Activated CD4-positive, alpha-beta T cell treated with anti-CD3 and anti-CD28 coated beads, Interleukin-2, amount 50 U/mL, for 1 hour (primary cell): ENCODE measurements around the gene CCDC92.

Experiments
- DNase-seq: peaks from one replicate; pipeline ENCODE4 v3.0.0-alpha.2; 2020

Gene CCDC92, protein sequence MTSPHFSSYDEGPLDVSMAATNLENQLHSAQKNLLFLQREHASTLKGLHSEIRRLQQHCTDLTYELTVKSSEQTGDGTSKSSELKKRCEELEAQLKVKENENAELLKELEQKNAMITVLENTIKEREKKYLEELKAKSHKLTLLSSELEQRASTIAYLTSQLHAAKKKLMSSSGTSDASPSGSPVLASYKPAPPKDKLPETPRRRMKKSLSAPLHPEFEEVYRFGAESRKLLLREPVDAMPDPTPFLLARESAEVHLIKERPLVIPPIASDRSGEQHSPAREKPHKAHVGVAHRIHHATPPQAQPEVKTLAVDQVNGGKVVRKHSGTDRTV

DNA sequence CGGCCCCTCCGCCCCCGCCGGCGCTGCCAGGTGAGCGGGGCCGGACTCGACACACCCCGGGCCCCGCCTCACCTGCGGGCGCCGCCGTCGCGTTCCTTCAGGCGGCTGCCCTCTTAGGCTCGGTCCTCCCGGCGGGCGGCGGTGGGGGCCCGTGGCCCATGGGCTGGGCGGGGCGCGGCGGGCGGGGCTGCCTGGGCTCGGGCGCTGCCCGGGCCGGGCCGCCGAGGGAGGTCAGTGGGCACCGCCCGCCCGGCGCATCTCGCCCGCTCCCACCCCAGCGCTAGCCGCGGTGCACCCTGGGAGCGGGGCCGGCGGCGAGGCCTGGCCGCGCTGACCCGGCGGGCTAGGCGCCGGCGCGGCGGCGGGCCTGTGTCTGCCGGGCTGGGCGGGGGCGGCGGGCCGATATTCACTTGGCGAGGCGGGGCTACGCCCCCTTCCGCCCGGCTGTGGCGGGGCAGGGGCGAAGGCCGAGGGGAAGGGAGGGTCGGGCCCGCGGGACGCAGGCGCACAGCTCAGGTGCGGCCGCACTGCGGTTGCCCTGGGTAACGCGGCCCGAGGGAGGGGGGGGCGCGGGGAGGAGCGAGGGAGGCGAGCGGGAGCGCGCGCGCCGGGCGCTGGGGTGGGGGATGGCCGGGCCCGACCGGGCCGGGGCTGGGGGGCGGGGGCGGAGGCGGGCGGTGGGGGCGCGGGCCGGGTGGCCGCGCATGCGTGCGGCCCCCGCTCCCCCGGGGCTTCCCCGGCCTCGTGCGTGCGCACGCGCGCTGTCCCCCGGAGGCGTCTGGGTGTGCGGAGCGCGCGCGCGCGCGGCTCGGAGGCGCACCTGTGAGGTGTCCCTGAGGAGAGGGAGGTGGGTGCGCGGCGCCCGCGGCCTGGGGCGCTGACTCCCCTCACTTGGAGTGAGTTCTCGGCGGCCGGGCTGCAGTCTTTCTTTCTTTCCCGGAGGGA, at the start of gene CCDC92, which contains the start of gene ZNF664:
Gene CCDC92, minus strand, starts transcription at position 375 of the 945 bp plus-strand sequence. CDS start 28,526 bp downstream, outside the sequence.
Gene ZNF664, plus strand, starts transcription at position 759 of the 945 bp plus-strand sequence. CDS start 38,930 bp downstream, outside the sequence.
- DNase-seq, result peak; percentile 94

DNA sequence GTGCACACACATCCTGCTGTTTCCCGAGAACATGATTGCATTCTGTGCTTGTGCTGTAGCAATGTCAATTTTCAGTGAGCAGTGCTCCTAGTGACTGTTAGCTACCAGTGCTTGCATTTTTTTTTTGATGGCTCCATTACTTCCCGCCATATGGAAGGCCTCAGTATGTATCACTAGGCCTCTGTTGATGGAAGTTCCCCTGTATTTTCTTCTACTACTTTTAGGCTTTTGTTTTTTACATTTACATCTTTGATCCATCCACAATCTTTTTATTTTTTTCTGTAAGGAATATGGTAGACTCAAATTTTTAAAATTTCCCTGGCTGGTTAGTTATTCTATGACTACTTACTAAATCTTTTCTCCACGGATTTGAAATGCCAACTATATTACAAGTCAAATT, 49.5 kb upstream of the CCDC92 start:
- DNase-seq, result no peak

DNA sequence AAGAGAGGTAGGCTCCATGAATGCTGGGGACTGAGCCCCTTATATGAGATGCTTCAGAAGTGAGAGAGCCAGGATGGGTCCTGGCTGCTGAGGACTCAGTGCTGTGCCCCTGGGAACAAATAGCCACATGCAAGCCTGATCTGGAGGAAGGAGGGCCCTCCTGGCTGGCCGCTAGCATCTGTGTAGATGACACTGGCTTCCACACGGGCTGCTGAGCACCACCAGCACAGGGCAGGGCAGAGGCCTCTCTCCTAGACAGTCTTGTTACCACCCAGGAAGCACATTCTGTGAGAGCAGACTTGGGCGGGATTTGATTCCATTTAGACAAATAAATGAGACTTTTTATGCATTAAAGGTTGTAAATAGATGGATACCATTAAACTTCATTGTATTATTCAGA, 48.4 kb upstream of the CCDC92 start:
- no peak for DNase-seq

DNA sequence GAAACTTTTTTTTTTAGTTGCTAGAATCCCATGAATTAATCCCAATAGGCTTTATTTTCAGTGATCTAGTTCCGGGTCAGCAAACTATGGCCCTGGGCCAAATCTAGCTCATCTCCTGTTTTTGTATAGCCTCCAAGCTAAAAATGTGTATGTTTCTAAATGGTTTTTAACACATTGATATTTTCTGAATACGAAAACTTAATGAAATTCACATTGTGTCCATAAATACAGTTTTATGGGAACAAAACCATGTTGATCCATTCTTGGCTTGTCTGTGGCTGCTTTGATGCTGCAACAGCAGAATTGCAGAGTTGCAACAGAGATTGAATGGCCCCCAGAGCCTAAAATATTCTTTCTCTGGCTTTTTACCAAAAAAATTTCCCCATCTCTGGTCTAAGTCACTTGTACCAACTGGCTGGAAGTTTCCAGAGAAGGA, 47.9 kb upstream of the CCDC92 start:
- DNase-seq, result no peak

DNA sequence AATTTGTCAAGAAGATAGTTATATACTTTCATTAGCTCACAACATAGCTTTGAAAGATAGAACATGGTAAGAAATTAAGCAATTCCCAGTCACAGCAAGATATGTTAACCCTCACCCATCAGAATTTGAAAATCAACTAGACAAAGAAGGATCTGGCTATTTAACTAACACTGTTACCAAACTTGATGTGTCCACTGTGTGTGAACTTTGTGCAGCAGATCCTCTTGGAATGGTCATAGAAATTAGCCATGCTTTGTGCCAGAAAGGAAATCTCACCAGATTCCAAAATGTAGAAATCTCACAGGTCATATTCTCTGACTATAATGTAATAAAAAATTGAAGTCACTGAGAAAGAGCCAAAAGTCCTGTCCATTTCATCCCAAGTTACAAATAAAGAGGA, 46.5 kb upstream of the CCDC92 start:
- no peak for DNase-seq

DNA sequence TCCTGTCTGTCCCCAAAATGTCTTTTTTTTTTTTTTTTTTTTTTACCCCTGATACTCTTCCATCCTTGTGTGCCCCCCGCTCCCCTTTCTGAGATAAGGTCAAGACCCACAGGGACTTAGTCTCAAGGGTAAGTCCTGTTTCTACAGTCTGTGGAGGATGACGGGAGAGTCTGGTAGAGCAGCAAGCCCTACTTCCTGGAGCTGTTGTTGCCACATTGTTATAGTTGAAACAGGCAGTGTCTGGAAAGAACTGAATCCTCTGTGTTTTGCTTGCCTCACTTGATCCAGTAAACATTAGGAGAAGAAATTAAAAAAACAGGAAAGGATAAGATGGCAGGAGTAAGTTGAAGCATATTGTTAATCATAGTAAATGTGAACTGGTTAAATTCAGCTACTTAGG, 45.9 kb upstream of the CCDC92 start:
- DNase-seq, result no peak

DNA sequence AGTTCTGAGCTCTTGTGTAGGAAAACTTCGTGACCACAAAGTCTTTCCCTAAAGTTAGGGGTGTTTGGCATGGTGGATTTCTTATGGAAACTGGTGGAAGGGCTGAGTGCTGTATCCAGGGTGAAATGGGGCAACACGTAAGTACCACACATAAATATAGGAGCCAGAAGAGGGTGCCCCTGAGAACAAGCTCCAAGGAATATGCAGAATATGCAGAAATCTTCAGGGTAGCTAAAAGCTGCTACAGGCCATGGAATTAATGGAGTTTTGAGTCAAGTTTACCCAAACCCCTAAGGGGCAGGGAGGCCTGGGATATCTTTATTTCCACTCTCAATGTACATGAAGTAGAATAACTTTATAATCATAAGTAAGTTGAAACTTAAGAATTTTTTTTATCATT, 44.4 kb upstream of the CCDC92 start:
- no peak for DNase-seq

DNA sequence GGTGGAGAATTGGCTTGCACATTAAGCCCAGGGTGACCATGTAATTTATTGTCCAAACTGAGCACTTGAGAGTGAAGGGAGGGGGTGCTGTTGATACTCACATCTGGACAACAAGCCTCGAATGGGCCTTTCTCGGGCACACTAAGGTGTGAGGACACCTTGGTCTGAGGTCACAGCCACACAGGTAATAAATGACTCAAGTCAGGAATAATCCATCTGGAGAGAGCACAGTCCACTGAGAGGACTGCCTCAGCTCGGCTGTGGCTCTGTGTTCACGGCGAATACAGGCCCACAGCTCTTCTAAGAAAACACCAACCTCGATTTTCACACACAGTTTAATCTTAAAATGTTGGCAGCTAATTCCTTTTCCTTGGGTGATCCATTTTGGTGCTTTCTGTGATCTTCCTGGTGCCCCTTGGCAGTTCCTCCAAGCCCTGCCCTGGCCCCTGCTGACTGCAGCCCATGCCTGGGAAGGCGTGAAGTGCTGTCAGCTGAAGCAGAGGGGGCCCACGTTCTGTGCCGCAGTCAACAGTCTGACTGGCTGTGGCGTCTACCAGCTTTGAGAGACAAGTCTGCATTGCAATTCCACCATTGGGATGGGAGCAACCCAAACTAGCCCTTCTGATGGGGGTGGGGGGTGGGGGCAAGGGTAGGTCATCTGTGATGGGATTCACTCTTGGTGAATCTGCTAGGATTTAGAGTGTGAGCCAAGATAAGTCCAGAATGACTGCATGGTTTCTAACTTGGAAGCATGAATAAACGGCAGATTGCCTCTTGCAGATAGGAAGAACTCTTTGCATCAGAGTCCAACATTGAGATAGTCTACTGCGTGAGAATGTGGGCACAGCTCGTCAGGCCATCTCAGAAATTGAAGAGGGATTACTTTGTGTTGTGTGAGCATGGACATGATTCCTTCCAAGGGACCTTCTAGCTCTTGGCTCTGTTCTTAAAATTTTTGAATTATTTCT, 43.1 kb upstream of the CCDC92 start:
- DNase-seq, result no peak

DNA sequence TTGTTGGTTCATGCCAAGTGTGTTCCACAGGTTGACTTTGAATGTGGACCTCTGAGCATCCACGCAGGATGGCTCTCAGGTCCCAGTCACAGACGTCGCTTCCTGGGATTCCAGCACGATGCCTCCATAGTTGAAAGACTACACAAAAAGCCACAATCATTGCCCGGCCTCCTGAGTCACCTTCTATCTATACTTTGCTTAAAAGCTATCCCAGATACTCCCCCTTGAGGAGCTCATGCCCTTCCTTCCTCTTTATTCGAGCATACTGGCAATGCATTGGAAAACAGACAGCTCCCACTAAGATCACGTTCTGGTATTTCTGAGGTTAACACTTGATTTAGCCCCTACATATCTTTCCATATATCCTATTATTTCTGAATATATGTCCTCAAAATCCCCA, 40.4 kb upstream of the CCDC92 start:
- no peak for DNase-seq

DNA sequence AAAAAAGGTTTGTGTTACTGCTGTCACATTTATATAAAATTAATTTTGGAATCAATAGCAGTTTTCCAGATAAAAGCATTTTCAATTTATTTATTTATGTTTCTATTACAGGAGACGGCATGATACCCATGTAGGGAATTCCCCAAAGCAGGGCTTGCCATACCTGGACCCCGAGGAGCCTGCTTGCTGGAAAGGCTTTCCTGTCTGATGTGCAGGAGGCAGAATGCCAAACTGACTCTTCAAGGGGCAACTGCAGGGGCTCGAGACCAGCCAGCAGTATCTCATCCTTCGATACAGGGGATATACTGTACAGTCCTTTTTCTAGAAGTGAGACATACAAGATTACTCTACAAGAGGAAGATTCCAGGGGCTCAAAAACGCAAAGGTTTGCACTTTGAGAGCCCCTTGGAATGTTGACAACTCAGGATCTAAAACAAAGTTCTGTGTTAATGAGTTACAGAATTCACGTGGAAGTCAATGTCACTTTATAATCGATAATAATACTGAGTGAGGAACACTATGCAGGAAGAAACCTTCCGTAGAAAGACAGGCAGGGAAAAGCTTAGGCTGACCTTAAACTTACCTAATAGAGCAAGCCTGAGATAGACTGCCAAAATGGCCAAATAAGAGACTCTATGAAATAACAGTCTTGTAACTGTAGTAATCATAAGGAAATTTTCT, 38.9 kb upstream of the CCDC92 start:
- DNase-seq, result no peak

DNA sequence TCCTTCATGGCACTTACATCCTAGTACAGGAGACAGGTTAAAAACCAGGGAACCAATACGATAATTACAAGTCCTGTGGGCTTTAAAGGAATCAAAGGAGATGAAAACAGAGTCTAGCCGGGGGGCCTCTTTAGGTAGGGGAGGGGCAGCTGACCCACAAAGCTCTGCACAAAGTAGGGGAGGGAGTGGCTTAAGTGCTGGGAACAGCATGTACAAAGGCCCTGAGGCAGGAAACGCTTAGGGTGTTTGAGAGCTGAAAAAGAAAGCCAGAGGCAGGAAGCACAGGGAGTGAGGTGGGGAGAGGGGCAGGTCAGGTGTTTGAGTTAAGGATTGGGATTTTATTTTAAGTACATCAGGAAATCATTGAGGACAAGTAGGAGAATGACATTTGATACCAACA, 38.1 kb upstream of the CCDC92 start:
- no peak for DNase-seq

DNA sequence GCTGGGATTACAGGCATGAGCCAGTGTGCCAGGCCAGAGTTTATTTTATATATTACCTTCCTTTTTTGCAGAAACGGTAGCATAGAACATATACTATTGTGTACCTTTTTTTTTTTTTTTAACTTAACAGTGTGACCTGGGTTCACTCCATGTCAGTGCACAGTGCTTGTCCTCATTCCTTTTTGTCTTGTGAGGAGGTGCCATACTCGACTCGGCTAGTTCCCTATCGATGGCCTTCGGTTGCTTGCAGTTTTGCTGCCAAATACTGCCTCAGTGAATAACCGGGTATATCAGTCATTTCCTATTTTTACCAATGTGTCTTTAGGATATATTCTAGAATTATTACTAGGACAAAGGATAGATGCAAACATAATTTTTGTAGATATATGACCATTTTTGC, 37.1 kb upstream of the CCDC92 start:
- no peak for DNase-seq

DNA sequence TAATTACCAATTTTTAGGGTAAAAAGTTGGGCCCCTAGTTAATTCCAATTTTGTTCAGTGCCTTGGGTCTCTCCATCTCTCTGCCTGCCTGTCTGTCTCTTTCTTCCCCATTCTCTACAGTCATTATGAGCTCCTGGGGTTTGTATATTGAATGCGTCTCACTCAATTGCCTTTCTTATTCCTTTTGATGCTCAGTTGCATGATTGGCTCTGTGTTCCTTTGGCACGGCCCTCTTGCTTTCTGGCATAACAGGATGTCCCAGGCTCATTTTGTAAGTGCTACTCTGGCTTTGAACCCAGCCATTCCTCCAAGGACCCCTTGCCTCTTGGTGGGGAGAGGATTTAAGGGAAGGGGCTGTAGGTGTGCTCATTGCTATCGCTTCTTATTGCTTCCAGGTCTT, 36.0 kb upstream of the CCDC92 start:
- no peak for DNase-seq

DNA sequence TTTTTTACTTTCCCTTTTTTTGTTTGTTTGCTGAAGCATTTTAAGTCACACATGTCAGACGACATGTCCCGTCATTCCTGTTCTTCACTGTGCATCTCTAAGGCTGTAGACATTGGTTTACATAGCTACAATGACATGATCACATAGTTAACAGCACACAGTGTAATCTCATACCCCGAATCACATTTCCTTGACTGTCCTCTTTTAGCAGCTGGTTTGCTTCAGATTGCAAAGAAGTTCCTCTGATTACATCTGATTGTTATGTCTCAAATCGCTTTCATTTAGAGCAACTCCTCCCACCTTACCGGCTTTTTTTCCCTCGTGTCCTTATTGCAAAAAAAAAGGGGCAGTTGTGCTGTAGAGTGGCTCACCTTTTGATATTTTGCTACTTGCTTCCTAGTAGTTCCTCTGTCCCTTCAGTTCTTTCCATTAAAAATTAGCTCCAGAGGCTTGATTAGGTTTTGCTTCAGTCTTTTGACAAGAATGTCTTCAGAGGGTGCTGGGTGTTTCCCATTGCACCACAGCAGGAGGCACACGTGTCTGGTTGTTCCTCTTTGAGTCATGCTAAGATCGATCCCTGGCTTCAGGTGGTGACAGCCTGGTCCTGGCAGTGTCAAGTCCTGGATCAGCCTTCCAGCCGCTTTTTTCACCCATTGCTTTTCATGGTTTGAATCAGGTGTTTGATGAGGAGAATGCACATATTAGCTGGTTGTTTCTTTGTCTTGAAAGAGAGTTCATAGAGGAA, 35.4 kb upstream of the CCDC92 start:
- no peak for DNase-seq

DNA sequence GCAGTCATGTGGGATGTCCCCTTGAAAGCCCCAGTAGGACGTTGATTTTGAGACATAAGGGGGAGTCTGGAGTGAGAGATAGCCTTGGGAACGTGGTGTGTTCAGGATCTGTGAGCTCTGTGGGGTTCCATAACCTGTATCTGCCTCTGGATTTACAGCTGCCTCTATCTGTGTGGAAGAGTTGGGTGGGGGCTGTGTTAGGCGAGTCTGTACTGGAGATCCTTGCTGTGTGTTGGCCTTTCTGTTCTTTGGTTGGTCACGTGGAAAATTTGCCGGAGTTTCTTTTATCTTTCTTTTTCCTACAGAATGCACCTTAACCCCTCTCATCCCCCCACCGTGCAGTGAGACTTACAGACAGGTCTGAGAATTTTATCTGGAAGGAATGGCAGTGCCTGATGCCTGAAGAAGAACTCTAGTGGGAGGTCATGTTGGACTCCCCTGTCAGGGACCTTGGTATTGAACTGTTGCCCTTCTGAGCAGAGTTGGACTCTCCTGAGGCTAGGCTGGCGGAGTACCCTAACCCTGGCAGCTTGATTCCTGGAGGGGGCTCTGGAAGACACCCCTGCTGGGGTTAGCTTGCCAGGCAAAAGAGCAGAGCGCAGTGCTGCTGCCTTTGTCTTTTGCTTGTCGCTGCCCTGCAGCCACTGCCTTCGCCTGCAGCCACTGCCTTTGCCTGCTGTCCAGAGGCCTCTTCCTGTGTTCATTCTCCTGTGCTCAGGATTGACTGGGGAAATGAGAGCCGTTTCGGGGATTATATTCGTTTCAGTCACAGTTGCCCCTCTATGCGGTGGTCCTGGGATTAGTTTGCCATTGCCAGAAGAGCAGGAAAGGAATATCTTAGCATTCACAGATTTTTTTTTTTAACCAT, 34.4 kb upstream of the CCDC92 start:
- no peak for DNase-seq

DNA sequence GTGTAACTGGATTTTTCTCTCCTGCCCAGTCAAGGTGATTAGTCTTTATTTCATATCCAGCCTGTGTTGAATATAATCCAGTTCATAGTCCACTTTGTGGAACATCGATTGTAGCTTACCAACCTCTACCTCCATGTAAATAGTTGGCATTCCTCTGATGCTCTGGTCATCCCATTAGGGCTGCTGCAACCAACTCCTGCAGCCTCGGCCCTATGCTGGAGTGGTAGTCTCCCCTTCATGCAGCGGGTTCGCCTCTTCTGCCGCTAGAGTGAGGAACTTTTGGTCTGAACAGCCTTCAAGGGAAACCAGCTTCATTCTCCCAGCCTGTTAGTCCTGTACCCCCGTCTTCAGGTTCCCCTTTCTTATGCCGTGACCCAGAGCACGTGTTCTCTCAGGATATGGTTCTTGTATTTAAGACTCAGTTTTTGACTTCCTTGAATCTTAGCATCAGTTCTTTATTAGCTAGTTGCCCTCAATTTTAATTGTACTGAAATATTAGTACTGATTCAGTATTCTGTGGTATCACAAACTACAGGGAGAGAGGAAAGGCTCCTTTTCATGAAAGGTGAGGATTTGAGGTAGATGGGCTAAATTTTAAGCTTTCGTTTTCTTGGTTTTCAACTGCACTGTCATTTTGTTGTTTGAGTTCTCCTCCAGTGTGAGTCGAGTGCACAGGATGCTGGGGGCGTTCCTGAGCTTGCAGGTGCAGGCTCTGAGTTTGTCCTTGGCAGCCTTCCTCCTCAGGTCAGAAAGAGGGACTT, 33.6 kb upstream of the CCDC92 start:
- no peak for DNase-seq

DNA sequence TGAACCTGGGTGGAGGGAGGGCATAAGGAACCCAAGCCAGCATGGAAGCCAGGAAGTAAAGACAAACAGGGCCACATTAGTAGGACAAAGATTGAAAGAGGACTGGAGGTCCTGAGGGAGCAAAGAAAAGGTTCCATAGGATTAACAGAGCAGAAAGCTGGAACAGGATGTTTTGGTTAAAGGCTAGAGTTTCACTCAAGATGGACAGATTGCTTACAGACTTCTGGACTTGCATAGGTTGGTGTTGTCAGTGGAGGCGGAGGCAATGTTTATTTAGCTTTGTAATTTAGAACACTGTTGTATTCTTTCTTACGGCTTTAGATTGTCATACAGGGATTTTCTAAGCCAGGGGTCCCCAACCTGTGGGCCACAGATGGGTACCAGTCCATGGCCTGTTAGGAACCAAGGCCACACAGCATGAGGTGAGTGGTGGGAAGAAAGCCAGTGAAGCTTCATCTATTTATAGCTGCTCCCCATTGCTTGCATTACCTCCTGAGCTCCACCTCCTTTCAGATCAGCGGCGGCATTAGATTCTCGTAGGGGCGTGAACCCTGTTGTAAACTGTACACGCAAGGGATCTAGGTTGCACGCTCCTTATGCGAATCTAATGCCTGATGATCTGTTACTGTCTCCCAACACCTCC, 31.7 kb upstream of the CCDC92 start:
- DNase-seq, result no peak

DNA sequence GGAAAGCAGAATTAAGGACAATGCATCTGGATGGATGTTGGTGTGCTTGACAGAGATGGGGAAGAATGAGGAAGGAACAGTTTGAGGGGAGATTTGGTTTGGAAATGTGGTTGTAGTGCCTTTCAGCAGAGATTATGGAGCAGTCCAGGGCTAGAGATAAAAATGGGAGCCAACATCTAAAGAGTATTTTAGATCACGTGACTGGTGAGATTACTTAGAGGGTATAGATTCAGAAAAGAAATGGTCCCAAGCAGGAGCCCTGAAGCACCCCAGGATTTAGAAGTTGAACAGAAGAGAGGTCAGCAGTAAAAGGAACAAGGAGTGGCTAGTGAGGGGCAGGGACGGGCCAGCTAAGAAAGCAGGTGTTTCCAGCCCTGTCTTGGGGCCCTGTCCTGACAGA, 30.0 kb upstream of the CCDC92 start:
- no peak for DNase-seq
